GM23338 (cell line): ENCODE data around the gene DHDDS. TPM values are rescaled to one million over a fixed set of nuclear protein-coding genes. Genes with fewer than 3 reads are reported as not detected.

Experiments
- ATAC-seq: fragments of 200-7000 bp; cut with Tn5 transposase; 3 replicates; pipeline ENCODE4 v1.9.1; 2020
- DNase-seq: peaks from one replicate; pipeline ENCODE4 v3.0.0-alpha.2; 2015; ENCODE audit warnings: low spot score
- H2AFZ ChIP-seq: fragments of 200-600 bp; sonication (generic); 2 replicates; pipeline ENCODE4 v1.8.0; 2016; ENCODE audit warnings: antibody characterized with exemption, mild to moderate bottlenecking, moderate library complexity
- H3F3A ChIP-seq: fragments of 200-600 bp; sonication (generic); replicated peaks from 2 replicates; pipeline ENCODE4 v1.8.0; 2017; ENCODE audit warnings: antibody characterized with exemption, mixed run types, low read depth
- H3K27ac ChIP-seq: fragments of 200-600 bp; sonication (generic); 2 replicates; pipeline ENCODE4 v1.6.1; 2016; ENCODE audit warnings: low read depth
- H3K27me3 ChIP-seq: fragments of 200-600 bp; sonication (generic); 2 replicates; pipeline ENCODE4 v1.8.0; 2016; ENCODE audit warnings: mild to moderate bottlenecking, mixed run types, moderate library complexity; ENCODE audit not compliant: insufficient read depth
- H3K36me3 ChIP-seq: fragments of 200-600 bp; sonication (generic); 2 replicates; pipeline ENCODE4 v1.8.0; 2016; ENCODE audit warnings: mild to moderate bottlenecking; ENCODE audit not compliant: insufficient read depth
- H3K4me1 ChIP-seq: fragments of 200-600 bp; sonication (generic); 2 replicates; pipeline ENCODE4 v1.8.0; 2016; ENCODE audit warnings: mild to moderate bottlenecking, moderate library complexity; ENCODE audit not compliant: insufficient read depth
- H3K4me2 ChIP-seq: fragments of 200-600 bp; sonication (generic); 2 replicates; pipeline ENCODE4 v1.7.1; 2017; ENCODE audit warnings: mixed run types
- H3K4me3 ChIP-seq: fragments of 200-600 bp; sonication (generic); 2 replicates; pipeline ENCODE4 v1.6.1; 2016; ENCODE audit warnings: mixed run types
- H3K79me2 ChIP-seq: fragments of 200-600 bp; sonication (generic); replicated peaks from 2 replicates; pipeline ENCODE4 v1.8.0; 2017; ENCODE audit warnings: mild to moderate bottlenecking; ENCODE audit not compliant: insufficient read depth
- H3K9me2 ChIP-seq: fragments of 200-600 bp; sonication (generic); 2 replicates; pipeline ENCODE4 v1.8.0; 2017; ENCODE audit not compliant: insufficient read depth
- H4K20me1 ChIP-seq: fragments of 200-600 bp; sonication (generic); replicated peaks from 2 replicates; pipeline ENCODE4 v1.8.0; 2017; ENCODE audit warnings: mild to moderate bottlenecking; ENCODE audit not compliant: insufficient read depth
- H3K27ac Mint-ChIP-seq: 2 replicates; pipeline ENCODE4 v1.8.0; 2020; ENCODE audit warnings: inconsistent platforms, mild to moderate bottlenecking, moderate library complexity, mixed read lengths
- H3K27me3 Mint-ChIP-seq: 3 replicates; pipeline ENCODE4 v1.8.0; 2022; ENCODE audit warnings: low read depth, mild to moderate bottlenecking, moderate library complexity, mixed read lengths, inconsistent platforms; ENCODE audit not compliant: insufficient read depth, poor library complexity
- H3K36me3 Mint-ChIP-seq: 3 replicates; pipeline ENCODE4 v1.8.0; 2021; ENCODE audit warnings: low read depth, mild to moderate bottlenecking, inconsistent platforms, moderate library complexity, mixed read lengths
- H3K4me1 Mint-ChIP-seq: 3 replicates; pipeline ENCODE4 v1.8.0; 2020; ENCODE audit warnings: mild to moderate bottlenecking, inconsistent platforms, mixed read lengths
- H3K4me3 Mint-ChIP-seq: 3 replicates; pipeline ENCODE4 v1.8.0; 2021; ENCODE audit warnings: moderate library complexity, mild to moderate bottlenecking, inconsistent platforms, mixed read lengths
- H3K9me3 Mint-ChIP-seq: 3 replicates; pipeline ENCODE4 v1.8.0; 2020; ENCODE audit warnings: moderate library complexity, mild to moderate bottlenecking, inconsistent platforms, mixed read lengths
- CTCF ChIP-seq, 2 experiments: fragments of 200-600 bp in 1 of 2; sonication (generic) in 1 of 2; conservative IDR thresholded peaks; 2 replicates each; pipeline versions ENCODE4 v1.5.1 to v1.6.1; 2016 to 2017; ENCODE audit warnings: antibody characterized with exemption in 2 of 2, low read depth in 2 of 2, mild to moderate bottlenecking in 2 of 2, moderate library complexity in 1 of 2
- NANOG ChIP-seq: IDR thresholded peaks from 2 replicates; pipeline ENCODE4 v1.6.1; 2016; ENCODE audit warnings: antibody characterized with exemption, borderline replicate concordance
- POLR2AphosphoS5 ChIP-seq: IDR thresholded peaks from 2 replicates; pipeline ENCODE4 v1.6.1; 2016; ENCODE audit warnings: antibody characterized with exemption, low read depth
- REST ChIP-seq: IDR thresholded peaks from one replicate; pipeline ENCODE4 v1.6.1; 2018; ENCODE audit warnings: antibody characterized with exemption; ENCODE audit not compliant: unreplicated experiment
- STAT1 ChIP-seq: IDR thresholded peaks from one replicate; pipeline ENCODE4 v1.6.1; 2016; ENCODE audit warnings: antibody characterized with exemption; ENCODE audit not compliant: unreplicated experiment
- ZNF114 ChIP-seq: fragments of 250-450 bp; sonication (Bioruptor Pico); IDR thresholded peaks from 2 replicates; pipeline ENCODE4 v1.5.0; 2020; ENCODE audit warnings: mild to moderate bottlenecking, moderate library complexity
- polyA plus RNA-seq: library from polyadenylated mRNA; unstranded; fragments of >200 nt; fragmentation: Nextera tagmentation; extraction: Ambion mirVana; gene quantifications from 2 replicates; pipeline ENCODE4 v1.2.1, GENCODE V29; 2016
- total RNA-seq: library from RNA; depleted of rRNA; stranded (reverse); fragments of >200 nt; shearing (Covaris generic); gene quantifications from 2 replicates; pipeline ENCODE4 v1.2.3, GENCODE V29; 2014

The DHDDS gene
- total and polyA plus RNA-seq, 2 experiments from 2014 or later, result 32.6 to 49.5 TPM

GRCh38 chr1:26403656-26404055 lies 28.5 kb upstream of the DHDDS start:
- Mint-ChIP-seq H3K27ac (no peak overlapping the region), H3K27me3 (peaks cover 8% of the 10 kb centered on the region), H3K36me3 (no peaks in the 10 kb centered on the region), H3K4me1 (peaks cover 6% of the 10 kb centered on the region), H3K4me3 (no peak overlapping the region), H3K9me3 (no peaks in the 10 kb centered on the region)
- Histone ChIP-seq H3K4me3 (no peak overlapping the region), H3K27me3 (no peaks in the 10 kb centered on the region), H3K27ac (no peak overlapping the region), H3K4me1 (peaks cover under 1% of the 10 kb centered on the region; the same call in 1 of the 2 replicates), H3K36me3 (no peaks in the 10 kb centered on the region), H4K20me1 (peaks cover 2% of the 10 kb centered on the region; the same call in 1 of the 2 replicates), H3K9me2 (no peaks in the 10 kb centered on the region), H3K79me2 (no peaks in the 10 kb centered on the region), H3K4me2 (no peak overlapping the region), H2AFZ (no peak overlapping the region), H3F3A (no peaks in the 10 kb centered on the region)
- ATAC-seq (no peak), DNase-seq (no peak)
- no peak for TF ChIP-seq CTCF (conservative IDR thresholded peaks at IDR 0.05; ENCODE audit: low read depth in 2 of 2)

GRCh38 chr1:26404641-26405040 lies 27.5 kb upstream of the DHDDS start:
- no peak for ATAC-seq
- TF ChIP-seq ZNF114 (CRISPR knock-in tag) (no peak), STAT1 (no peak), NANOG (no peak), POLR2AphosphoS5 (no peak), REST (no peak)
- Histone ChIP-seq H3K79me2 (no peaks in the 10 kb centered on the region), H2AFZ (no peak overlapping the region), H3K4me2 (no peak overlapping the region), H3K36me3 (no peaks in the 10 kb centered on the region), H3K9me2 (no peaks in the 10 kb centered on the region), H3K4me3 (no peak overlapping the region), H3F3A (peaks cover 2% of the 10 kb centered on the region), H3K4me1 (peaks cover 7% of the 10 kb centered on the region), H4K20me1 (peaks cover 2% of the 10 kb centered on the region; the same call in 1 of the 2 replicates), H3K27me3 (no peaks in the 10 kb centered on the region), H3K27ac (no peak overlapping the region)
- Mint-ChIP-seq H3K27me3 (peaks cover 17% of the 10 kb centered on the region), H3K4me3 (no peak overlapping the region), H3K9me3 (no peaks in the 10 kb centered on the region), H3K27ac (no peak overlapping the region), H3K36me3 (no peaks in the 10 kb centered on the region), H3K4me1 (peaks cover 14% of the 10 kb centered on the region)
- DNase-seq, result no peak
